Measurements from ENCODE around the gene PTPN11.
"Not testable (repeated sequence)": the region's sequence is repeated elsewhere in the genome, so short reads cannot be mapped to it uniquely, and the experiment has no call there.

The PTPN11 gene

DNA sequence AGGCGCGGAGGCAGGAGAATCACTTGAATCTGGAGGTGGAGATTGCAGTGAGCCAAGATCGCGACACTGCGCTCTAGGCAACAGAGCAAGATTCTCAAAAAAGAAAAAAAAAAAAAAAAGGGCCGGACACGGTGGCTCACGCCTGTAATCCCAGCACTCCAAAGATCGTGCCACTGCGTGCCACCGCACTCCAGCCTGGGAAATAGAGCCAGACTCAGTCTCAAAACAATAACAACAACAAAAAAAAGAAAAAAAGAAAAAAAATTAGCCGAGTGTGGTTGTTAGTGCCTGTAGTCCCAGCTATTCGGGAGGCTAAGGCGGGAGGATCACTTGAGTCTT lies 8.9 kb upstream of the PTPN11 start:
- DNase-seq, result no peak

DNA sequence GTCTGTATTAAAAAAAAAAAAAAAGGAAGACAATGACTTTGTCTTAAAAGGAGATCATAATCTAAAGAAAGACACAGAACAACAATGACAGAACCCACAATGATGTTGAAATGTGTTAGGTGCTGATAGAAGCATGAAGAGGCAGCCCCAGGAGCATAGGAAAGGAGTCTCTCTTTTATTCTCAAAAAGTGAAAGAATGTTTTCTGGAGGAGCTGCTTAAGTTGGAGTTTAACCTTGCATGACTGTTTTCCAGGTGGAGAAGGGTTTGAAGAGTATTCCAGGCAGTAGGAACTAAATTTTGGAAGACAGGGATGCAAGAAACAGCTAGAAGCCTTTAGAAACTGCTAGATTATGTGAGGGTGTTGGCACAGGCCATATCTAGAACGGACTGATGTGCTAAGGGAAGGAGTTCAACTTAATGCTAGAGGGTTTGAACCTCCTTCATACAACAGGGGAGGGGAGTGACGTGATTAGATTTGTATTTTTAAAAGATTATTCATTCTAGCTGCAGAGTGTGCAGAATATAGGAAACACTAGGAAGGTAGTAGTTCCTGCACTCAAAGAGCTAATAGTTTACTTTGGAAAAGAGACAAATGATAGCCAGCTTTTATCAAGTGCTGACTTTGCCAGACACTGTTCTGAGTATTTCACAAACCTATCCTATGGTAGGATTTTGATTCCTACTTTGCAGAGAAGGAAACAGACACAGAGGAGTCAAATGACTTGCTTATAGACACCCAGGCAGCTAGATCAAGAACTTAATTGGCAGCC lies 4.7 kb upstream of the PTPN11 start:
- no peak for DNase-seq

DNA sequence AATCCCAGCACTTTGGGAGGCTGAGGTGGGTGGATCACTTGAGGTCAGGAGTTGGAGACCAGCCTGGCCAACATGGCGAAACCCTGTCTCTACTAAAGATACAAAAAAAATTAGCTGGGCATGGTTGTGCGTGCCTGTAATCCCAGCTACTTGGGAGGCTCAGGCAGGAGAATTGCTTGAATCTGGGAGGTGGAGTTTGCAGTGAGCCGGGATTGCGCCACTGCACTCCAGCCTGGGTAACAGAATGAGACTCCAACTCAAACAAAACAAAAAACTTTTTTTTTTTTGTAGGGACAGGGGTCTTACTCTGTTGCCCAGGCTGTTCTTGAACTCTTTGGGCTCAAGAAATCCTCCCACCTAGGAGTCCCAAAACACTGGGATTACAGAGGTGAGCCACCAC lies 3.3 kb upstream of the PTPN11 start:
- not testable (repeated sequence) for DNase-seq

DNA sequence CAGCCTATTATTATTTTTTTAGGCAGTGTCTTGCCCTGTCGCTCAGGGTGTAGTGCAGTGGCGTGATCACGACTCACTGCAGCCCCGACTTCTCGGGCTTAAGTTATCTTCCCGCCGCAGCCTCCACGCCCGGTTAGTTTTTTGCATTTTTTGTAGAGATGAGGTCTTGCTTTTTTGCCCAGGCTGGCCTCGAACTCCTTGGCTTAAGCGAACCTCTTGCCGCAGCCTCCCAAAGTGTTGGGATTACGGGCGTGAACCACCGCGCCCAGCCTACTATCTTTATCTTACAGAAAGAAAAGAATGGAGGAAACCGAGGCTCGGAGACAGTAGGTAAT lies 507 bp upstream of the PTPN11 start:
- no peak for DNase-seq

DNA sequence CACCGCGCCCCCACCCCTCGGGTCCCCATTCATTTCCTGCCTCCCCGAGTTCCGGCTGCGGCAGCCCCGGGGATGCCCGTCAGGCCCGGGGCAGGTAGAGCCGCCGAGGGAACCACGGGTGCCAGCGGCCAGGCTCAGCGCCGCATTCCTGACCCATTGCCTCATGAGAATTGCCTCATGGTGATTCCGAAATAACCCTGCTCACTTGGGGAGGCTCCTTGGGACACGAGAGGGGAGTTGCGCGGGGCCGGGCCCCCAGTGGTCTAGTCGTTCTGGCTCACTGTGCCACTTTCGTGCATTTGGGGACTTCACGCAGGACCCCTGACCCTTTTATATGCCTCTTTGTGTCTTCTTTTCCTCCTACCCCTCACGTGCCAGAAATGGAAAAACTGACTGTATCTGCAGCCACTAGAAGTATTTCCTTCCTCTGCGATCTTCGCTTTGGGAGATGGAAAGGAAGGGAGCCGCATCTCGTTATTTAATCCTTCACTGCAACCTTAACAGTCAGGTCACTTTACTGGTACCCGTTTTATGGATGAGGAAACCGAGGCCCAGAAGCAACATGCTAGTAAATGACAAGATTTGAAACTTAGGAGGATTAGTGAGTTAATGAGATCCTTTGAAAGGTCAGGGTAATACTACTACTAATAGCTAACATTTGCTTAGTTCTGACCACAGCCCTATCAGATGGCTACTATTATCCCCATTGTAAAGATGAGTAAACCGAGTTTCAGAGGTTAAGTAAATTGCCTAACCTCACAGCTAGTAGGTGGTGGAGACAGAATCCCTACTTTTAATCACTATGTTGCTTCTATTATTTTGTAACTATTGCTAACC lies 768 bp downstream of the PTPN11 start:
- no peak for DNase-seq

DNA sequence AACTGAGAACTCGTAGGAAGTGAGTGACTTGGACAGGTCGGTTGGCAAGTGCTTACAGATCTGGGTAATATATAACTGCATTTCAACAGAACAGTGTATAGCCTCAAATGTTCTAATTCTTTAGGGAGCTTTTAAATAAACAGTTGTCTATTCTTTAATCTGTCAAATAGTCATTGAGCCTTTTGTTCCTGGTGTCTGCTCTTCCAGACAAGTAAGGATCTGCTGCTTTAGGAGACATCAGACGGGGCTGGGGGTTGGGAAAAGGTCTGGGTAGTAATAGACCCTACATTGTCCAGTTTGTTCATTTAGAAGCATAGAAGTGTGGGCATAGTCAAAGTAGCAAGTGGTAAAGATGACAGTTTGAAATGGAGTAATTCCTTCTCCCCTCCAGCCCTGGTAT lies 2.0 kb downstream of the PTPN11 start:
- DNase-seq, result no peak

DNA sequence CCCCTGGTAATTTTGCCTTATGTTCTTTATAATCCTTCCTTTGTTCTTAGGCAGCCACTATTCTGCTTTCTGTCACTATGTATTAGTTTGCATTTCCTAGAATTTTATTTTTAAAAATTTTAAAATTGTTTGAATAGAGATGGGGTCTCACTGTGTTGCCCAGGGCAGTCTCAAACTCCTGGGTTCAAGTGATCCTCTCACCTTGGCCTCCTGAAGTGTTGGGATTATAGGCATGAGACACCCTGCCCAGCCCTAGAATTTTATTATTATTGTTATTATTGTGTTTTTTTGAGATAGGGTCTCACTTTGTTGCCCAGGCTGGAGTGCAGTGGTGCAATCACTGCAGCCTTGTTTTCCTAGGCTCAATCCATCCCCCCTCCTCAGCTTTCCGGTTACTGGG lies 2.6 kb downstream of the PTPN11 start:
- no peak for DNase-seq

DNA sequence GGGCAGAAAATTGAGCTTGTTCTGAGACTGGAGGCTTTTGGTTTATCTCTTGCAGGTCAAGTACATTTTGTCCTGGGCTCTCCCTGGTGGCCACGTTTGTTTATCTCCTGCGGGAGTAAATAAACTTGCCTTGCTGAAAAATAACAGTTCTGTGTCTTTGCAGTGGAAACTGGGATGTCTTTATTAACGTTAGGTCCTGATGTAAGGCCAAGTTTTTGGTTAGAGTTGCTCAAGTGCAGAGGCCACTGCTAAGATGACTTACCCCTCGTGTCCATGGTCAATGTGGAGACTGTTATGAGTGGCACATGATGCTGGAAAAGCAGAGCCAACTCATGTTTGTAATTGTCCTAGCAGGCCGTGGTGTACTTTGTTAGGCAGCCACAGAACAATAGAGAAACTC lies 3.8 kb downstream of the PTPN11 start:
- DNase-seq, result no peak

DNA sequence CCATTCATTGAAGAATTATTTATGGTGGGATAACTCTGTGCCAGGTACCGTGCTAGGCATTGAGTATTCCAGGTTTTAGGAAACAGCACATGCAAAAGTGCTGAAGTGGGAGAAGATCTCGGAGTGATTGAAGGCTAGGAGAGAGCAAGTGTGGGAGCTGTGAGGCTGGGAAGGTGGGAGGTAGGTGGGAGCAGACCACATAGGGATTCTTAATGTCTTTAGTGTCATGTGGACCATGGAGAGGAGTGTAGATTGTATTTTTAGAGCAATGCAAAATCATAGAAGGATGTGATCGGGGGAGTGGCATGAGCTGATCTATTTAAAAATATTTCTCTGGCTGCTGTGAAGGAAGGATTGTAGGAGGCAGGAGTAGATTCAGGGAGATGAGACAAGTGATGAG lies 5.4 kb downstream of the PTPN11 start:
- no peak for DNase-seq

DNA sequence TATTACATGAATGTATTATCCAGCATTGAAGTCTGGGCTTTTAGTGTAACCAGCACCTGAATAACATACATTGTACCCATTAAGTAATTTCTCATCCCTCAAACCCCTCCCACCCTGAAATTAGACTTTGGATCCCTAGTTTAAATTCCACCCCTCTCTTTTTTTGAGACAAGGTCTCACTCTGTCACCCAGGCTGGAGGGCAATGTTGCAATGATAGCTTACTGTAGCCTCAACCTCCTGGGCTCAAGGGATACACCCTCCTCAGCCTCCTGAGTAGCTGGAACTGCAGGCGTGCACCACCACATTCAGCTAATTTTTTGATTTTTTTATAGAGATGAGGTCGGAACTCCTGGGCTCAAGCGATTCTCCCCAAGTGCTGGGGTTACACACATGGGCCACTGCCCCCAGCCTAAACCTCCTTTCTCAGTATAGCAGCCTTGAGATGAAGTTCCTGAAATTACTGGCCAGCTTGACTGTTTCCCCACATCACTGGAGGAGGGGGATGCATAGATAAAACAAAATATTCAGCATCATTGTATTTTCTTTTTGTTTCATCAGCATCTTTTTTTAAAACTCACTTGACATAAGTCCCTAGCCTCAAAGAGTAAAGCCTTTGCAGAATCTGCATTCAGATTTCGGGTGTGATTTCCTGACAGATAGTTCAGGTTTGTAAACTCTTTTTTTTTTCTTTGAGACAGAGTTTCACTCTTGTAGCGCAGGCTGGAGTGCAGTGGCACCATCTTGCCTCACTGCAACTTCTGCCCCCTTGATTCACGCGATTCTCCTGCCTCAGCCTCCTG lies 7.0 kb downstream of the PTPN11 start:
- no peak for DNase-seq

DNA sequence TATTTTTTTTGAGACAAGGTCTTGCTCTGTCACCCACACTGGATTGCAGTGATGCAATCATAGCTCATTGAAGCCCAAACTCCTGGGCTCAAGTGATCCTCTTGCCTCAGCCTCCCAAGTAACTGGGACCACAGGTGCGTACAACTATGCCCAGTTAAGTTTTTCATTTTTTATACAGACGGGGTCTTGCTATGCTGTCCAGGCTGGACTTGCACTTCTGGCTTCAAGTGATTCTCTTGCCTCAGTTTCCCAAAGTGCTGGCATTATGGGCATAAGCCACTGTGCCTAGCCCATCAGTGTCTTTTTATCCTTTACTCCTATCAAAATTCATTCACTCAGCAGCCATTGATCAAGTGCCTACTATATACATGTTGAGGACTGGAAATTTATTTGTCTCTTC lies 9.0 kb downstream of the PTPN11 start:
- DNase-seq, result no peak

DNA sequence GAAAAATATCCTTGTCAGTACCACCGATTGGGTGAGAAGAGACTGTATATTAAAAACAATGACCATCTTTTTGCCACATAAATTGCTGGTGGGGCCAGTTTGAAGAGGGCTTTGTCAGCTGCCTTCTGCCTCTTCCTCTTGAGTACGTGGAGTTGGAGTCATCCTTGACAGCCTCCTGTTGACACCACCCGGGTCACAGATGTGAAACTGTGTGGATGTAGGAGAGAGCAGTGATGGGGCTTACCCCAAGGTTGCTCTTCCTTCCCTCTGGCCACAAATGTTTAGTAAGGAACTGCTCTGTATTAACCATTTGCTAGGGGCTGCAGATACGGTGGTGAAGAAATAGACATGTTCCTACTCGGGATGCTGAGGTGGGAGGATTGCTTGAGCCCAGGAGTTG lies 12.2 kb downstream of the PTPN11 start:
- no peak for DNase-seq

DNA sequence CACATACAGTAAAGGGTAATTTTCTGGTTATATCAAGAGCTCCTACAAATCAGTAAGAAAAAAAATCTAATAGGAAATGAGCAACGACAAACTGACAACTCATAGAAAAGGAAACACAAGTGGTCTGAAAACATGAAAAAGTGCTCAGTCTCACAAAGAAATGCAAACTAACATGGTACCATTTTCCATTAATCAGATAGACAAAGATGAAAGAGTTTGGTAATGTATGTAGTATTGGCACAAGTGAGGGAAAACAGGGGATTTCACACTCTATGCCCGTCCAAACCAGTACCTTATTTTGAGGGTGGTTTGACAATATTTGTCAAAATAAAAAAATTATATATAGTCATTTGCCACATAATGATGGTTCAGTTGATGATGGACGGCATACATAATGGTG lies 13.2 kb downstream of the PTPN11 start:
- no peak for DNase-seq

DNA sequence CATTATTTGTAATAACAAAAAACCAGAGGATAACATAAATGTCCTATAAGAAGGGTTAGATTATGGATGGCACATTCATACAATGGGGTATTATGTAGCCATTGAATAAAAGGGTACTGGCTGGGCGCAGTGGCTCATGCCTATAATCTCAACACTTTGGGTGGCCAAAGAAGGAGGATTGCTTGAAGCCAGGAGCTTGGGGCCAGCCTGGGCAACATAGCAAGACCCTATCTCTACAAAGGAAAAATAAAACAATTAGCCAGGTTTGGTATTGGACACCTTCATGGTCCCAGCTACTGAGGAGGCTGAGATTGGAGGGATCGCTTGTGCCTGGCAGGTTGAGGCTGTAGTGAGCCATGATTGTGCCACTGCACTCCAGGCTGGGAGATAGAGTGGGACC lies 14.8 kb downstream of the PTPN11 start:
- no peak for DNase-seq

DNA sequence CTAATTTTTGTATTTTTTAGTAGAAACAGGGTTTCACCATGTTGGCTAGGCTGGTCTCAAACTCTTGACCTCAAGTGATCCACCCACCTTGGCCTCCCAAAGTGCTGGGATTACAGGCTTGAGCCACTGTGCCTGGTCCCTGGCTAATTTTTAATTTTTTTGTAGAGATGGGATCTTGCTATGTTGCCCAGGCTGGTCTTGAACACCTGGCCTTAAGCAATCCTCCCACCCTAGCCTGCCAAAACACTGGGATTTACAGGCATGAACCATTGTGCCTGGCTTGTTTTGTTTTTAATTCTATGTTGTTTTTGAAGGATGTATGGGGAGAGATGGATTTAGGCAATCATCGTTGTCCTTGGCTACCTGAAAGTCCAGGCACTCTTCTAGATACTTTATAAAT lies 19.9 kb downstream of the PTPN11 start:
- DNase-seq, result not testable (repeated sequence)

DNA sequence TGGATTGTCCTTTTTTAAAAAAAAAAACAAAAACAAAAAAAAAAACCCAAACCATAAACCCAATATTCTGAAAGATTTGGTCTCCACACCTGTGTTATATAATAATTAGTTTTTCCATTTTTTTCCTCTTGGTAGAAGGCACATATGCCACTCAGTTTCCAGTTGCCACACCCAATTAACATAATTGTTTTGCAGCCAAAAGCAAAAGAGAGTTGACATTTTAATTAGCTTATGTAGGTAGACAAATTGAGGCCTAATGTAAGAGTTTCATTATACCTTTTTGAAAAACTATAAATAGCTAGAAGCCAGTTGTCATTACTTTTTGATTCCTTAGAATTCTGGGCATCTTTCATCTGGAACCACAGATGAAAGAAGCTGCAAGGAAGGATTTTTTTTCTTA lies 21.0 kb downstream of the PTPN11 start:
- no peak for DNase-seq

DNA sequence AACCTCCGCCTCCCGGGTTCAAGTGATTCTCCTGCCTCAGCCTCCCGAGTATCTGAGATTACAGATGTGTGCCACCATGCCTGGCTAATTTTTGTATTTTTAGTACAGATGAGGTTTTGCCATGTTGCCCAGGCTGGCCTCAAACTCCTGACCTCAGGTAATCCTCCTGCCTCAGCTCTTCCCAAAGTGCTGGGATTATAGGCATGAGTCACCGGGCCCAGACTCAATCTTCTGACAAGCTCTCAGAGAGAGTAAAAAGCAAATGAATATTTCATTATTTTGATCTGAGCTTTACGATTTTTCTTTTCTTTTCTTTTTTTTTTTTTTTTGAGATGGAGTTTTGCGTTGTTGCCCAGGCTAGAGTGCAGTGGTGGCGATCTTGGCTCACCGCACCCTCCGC lies 21.9 kb downstream of the PTPN11 start:
- not testable (repeated sequence) for DNase-seq

DNA sequence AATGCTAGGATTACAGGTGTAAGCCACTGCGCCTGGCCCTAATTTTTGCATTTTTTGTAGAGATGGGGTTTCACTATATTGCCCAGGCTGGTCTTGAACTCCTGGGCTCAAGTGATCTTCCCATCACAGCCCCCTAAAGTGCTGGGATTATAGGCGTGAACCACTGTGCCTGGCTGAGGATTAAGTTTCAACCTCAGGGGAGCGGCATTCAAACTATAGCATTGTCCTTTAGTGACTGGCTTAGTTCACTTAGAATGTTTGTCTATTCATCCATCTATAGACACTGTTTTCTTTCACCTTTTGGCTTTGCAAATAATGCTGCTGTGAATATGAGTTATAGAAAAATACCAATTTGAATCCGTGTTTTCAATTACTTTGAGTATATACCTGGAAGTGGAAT lies 25.2 kb downstream of the PTPN11 start:
- no peak for DNase-seq

DNA sequence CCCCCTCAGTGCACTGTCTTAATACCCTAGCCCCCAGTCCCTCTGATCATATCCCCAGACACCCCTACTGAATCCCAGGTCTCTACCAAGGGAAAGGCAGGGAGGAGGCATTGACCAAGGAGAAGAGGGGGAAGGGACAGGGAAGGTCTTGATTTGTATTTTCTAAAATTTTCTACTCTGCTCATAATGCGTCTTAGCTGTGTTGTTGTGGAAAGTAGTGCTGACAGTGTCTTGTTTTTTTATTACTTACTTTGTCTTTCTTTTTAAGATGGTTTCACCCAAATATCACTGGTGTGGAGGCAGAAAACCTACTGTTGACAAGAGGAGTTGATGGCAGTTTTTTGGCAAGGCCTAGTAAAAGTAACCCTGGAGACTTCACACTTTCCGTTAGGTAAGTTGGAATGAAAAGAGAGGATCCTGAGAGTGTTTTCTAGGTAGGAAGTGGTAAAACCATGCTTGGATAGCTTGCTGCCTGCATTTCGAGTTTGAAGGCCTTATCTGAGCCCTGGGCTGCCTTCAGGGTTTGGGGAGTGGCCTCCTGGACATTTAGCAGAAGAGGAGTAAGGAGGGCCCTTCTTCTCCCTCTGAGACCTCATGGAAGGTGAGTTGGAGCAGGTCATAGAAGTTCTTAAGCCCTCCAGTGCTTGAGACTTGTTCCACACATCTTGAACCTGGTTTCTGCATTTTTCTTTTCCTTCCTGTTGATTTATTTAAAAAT lies 27.4 kb downstream of the PTPN11 start:
- DNase-seq, result no peak

DNA sequence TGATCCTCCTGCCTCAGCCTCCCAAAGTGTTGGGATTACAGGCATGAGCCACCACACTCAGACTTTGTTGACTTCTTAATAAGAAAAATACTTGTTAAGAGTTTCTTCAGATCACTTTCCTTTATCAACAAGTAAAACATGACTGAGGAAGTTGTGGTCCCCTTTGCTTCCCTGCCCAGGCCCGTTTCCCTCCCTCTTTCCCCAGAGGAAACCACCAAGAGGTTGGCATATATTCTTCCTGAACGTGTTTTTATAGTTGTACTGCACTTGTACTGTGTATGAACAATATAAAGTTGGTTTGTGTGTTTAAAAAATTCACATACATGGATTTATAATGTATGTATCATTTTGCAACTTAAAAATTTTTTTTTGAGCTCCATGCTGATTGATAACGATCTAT lies 28.4 kb downstream of the PTPN11 start:
- DNase-seq, result no peak

DNA sequence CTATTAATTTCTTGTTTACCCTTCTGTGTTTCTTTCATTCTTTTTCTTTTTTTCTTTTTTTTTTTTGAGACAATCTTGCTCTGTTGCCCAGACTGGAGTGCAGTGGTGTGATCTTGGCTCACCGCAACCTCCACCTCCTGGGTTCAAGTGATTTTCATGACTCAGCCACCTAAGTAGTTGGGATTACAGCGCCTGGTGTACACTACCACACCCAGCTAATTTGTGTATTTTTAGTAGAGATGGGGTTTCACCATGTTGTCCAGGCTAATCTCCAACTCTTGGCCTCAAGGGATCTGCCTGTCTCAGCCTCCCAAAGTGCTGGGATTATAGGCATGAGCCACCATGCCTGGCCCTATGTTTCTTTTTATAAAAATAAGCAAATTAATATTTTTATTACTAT lies 29.4 kb downstream of the PTPN11 start:
- not testable (repeated sequence) for DNase-seq

DNA sequence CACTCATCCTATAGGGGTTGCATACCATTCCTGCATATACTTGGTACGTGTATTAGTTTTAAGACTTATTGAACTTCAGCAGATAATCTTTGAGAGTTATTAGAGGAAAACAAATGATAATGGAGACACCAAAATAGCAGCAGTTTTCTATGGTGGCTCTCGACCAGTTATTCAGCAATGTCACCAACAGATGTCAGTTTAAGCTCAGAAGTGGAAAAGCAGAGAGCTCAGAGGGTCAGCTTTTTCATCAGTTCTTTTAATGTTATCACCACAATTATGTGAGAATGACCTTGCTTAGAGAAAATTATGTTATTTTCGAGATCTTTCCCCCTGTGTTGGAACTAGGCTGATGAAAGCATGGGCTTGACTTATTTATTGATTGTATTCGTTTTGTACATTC lies 32.0 kb downstream of the PTPN11 start:
- DNase-seq, result no peak

DNA sequence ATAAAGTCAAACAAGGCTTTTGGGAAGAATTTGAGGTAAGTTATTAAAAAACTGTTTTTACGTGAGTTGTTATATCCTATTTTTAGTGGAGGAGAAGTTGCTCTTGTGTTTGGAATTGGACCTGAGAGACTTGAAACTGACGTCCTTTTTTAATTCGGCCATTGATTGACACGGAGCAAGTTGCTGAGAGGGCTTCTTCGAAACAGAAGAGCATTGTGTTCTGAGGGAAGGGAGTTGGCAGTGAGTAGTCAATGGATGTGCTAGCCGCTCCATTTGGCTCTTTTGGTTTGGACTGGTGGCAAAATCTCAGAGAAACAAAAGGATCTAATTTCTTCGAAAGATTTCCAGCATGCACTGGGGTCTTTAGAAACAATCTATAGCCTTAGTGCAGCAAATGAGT lies 37.3 kb downstream of the PTPN11 start:
- DNase-seq, result no peak

Measured in activated gamma-delta T cell (primary cell).